HG03039 (cell line): Measurements from ENCODE around the gene ATP8A1.
"Not testable (repeated sequence)": the region's sequence is repeated elsewhere in the genome, so short reads cannot be mapped to it uniquely, and the experiment has no call there.

ENCODE experiments used
- ATAC-seq: cut with Tn5 transposase; IDR thresholded peaks from one replicate; pipeline ENCODE4 v1.9.1; 2021; ENCODE audit warnings: mild to moderate bottlenecking, moderate library complexity; ENCODE audit not compliant: unreplicated experiment

Gene ATP8A1

DNA sequence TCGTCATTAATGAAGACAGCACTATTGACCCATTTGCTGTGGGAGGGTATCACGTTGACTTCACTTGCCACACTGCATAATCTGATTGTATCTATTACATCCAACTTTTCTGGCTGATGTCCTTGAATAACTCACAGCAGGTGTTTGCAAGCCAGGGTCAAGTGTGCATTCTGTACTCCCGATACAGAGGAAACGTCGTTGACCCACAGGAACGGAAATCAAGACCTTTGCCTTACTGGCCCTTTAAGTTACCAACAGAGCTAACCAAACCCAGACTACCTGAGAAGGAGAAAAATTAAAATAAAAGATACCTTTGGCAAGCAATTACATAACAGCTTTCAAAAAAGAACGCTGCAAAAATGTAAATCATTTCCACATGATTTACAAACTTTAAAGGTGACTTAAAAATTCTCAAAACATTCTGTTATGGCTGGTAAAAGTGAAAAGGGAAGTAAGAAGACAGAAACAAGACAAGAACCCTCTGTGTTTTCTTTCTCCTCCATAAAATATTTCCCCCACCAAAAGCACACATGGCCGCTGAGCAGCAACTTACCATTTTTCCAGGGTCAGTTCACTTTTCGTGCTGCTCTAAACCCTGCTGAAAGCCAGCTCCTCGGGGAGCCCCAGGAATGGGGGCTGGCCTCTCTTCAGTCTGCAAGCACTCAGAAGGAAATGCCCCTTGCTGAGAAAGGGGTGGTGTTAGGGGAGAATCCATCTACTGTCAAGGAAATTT is 266.1 kb downstream of the ATP8A1 start:
- no peak for ATAC-seq

DNA sequence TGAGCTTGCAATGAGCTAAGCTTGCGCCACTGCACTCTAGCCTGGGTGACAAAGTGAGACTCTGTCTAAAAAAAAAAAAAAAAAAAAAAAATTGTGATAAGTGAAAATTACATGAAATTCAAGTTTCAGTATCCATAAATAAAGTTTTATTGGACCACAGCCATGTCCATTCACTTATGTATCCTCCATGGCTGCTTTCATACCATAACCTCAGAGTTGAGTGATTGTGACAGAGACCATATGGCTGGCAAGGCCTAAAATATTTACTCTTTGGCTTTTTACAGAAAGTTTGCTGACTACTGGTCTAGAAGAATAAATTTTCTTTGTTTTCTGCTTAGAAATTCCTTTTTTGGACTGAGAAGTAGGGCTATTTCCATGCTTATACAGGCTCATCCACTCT is 271.4 kb downstream of the ATP8A1 start:
- no peak for ATAC-seq

DNA sequence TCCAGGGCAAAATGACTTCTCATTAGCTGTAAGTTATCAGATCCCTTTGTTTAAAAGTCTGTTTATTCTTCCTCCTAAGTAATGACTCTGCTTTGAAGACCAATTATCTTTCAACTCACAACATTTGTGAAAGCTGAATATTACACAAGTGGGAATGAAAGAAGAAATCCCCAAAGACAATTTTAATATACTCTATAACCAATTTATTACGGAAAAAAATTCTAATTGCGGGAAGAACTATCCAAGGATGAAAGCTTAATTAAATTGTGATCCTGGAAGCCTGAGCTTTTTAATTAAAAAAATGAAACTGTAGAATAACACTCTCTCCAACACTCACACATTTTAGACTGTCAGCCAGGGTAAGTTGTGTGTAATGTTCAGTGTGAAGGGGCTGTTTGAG is 275.2 kb downstream of the ATP8A1 start:
- ATAC-seq = no peak

DNA sequence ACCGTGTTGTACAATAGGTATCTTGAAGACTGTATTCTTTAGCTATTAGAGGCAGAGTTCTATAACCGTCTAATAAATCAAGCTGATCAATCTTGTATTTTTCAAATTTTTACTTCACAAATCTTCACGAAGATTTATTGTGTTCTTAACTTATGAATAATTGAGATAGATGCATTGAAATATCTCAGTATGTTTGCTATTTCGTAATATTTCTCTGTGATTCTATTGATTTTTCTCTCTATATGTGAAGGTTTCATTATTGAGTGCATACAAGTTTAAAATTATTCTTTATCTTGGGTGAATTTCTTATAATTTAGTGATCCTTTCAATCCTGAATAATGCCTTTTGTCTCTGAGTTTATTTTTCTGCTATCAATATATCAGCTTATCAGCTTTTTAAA is 279.4 kb downstream of the ATP8A1 start:
- no peak for ATAC-seq

DNA sequence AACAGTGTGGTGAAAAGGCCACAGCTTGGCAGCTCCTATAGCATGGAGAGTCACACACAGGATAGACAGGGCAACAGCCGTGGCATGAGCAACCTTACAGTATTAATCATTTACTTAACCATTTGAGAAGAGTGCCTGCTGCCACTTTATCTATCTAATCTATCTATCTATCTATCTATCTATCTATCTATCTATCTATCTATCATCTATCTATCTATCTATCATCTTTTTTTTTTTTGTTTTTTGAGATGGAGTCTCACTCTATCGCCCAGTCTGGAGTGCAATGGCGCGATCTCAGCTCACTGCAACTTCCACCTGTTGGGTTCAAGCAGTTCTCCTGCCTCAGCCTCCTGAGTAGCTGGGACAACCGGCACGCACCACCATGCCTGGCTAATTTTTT is 284.6 kb downstream of the ATP8A1 start:
- ATAC-seq = not testable (repeated sequence)

DNA sequence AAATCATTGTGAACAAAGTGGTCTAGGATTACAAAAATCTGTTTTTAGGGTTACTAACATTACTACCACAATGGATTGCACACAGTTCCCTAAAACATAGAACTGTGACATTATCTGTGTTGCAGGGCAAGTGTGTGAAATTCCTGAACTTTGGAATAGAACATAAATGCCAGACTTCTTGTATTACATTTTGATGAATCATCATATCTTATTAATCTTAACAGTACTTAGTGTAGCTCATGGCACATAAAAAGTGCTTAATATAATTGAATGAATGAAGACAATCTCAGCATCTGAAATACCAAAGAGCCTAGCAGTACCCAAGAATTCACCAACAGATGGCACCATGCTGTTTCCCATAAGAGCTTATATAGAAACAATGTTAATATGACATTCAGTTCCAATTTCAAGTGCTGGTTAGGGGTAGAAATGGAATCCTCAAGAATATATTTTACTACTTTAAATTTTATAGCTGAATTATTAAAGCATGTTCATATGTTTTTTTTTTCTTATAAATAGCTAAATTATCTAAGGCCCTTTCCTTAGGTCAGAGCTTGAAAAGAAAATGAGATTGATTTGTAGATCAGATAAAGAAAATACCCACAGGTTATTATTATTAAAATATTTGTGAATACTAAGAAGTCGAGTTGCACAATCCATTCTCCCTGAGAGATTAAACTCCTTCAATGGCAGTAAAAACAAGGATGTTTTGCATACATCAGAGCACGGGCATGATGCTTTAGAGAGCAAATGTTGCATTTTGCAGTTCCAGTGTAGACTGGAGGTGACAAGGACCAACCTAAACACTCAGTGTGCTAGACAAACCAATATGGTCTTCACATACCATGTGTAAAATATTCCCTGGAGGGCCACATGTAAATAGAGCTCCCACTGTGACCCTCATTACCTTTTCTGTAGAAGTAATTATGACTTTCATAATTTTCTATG is 285.3 kb downstream of the ATP8A1 start:
- ATAC-seq = no peak

DNA sequence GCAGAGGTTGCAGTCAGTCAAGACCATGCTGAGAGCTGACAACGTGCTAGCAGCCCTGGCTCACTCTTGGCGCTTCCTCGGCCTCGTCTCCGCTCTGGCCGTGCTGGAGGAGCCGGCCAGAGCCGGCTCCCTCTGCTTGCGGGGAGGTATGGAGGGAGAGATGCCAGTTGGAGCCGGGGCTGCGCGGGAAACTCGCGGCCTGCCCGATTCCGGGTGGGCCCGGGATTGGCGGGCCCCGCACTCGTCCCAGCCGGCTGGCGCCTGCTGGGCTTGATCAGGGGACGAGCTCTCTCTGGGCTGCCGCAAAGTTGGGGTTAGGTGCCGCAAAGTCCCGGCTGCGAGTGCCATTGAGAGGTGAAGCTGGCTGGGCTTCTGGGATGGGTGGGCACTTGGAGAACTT is 287.4 kb downstream of the ATP8A1 start:
- no peak for ATAC-seq

DNA sequence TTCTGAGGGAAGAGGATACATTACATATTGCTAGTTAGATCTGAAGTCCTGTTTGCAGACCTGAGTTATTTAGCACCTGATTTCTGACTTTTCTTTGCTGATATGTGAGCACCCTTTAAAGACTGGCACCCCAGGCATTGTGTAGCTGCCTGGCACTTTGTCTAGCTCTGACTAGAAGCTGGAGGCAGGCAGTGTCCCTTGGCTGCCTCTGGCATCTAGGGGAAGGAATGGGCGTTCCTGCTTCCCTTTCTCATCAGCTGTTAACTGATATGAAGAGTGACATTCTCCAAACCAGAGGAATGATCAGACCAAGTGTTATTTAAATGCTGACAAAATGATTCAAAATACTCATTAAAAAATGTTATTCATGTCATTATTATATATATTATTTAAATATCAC is 289.9 kb downstream of the ATP8A1 start:
- ATAC-seq = no peak

DNA sequence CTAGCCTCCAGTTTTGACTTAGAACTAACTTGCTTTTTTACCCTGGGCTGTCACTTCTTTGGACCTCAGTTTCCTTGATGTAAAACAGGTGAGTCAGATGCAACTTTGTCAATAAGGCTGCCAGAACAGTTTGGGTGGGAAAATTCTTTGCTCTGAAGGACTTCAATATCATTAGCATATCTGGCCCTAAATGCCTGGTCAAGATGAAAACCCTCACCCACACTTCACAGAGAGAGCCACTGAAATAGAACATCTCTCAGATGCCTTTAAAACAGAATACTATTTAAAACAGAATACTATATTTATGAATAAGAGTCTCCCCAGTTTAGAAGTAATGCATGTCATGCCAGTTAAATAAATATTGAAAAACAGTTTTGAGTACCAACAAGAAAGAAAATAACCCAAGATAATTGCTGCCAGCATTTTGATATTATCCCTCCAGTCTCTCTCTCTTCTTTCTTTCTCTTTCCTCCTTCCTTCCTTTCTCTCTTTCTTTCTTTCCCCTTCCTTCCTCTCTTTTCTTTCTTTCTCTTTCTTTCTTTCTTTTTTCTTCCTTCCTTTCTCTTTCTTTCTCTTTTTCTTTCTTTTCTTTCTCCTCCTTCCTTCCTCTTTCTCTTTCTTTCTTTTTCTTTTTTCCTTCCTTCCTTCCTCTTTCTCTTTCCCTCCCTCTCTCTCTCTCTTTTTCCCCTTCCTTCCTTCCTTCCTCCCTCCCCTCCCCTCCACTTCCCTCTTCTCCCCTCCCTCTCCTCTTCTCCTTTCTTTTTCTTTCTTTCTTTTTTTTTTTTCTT is 292.4 kb downstream of the ATP8A1 start:
- no peak for ATAC-seq

DNA sequence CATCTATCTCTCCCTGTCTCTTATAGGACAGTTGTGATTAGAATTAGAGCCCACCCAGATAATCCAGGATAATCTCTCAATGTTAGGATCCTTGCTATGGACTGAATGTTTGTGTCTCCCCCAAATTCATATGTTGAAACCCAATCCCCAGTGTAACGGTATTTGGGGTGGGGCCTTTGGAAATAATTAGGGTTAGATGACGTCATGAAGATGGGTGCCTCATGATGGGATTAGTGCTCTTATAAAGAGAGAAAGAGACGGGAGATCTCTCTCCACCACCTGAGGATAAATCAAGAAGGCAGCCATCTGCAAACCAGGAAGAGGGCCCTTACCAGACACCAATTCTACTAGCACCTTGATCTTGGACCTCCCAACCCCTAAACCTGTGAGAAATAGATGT is 293.3 kb downstream of the ATP8A1 start:
- ATAC-seq = no peak

DNA sequence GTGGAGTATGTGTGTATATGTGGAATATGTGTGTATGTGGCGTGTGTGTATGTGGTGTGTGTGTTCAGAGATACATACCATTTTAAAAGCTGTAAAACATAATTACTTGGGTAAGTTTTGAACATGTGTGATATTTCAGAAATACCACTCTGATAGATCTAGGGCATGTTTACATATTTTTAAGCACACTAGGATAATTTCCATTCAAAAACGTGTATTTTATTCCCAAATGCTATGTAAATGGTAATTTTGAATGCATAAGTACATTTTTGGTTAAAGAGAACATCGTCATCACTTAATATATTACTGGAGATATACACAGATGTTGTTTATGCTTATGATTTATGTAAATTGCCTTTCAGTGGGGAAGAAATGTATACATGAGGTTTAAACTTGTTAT is 294.3 kb downstream of the ATP8A1 start:
- ATAC-seq = no peak

DNA sequence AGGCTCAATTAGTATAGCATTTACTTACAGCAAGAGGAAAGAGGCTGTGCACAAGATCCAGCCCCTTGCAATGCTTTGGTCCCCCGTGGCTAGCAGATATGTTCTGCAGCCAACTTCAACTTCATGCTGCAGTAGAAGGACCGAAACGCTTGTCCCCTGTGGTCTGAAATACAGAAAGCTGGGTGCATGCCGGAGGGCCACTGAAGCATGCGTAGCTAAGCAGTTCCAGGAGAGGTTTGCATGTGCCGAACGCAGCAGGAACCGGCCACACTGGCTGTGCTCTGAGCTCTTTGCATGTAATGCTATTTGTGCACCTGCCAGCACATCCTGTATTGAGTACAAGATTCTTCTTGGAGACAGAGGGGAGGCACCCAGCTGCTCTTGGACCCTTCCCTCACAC is 295.4 kb downstream of the ATP8A1 start:
- ATAC-seq = no peak

DNA sequence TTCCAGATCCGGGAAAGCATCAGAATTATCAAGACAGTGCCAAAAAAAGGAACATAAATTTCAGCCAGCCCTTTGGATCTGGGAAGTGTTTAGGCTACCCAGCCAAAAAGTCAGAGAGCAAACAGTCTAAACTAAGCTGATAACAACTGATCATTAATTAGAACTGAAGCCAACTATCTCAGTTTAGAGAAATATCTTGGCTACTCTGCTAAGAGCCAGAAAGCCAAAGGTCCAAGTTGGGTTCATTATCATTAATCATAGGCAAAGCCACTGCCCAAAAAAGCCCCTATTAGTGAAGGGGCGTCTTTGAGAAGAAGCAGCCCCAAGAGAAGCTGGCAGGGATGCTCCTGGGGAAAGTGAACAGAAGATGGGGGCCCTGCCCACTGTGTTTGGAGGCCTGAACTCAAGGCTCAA is 296.6 kb downstream of the ATP8A1 start:
- no peak for ATAC-seq

DNA sequence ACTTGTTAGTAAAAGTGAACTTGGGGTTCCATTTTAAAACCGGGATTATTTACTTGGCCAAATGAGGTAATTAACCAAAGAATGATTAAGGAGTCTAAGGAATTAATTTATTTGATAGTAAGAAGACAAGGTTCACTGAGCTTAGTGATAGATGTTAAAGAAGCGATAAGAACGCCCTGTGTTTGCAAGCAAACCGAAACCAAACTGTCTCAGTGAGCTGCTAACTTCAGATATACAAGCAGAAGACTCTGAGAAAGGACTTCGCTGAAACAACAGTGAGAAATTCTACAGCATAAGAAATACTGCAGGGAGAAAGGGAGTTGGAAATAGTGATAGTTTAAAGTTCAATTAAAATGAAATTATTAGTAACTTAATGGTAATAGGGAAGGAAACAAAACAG is 297.2 kb downstream of the ATP8A1 start:
- no peak for ATAC-seq
